Measurements from ENCODE around the gene AGGF1. TPM values are rescaled to one million over a fixed set of nuclear protein-coding genes. Genes with fewer than 3 reads are reported as not detected.

The AGGF1 gene
- total and polyA plus RNA-seq, 2 experiments from 2014 or later = 24.4 to 27.5 TPM

DNA sequence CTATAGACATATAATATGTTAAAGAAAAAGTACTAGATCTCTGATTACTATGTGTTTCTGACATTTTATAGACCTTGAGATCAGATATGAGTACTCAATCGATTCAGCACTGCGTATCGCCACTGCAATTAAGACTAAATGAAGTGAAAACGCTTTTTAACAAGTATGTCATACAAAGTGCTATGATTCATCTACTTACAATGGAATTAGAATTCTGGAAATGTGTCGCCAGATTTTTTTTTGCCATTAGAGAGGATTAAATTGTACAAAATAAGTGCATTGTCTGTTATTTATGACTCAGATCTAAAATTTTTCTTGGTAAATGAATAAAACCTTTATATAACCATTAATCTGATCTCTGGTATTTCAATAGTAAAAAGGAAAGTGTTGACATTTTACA lies 20.0 kb upstream of the AGGF1 start:
- H3K9me3 Mint-ChIP-seq = no peaks in the 10 kb centered on the region
- peaks cover 3% of the 10 kb centered on the region for H3K27me3 Mint-ChIP-seq (ENCODE audit: insufficient read depth, low read depth, poor library complexity)
- no peaks in the 10 kb centered on the region for H3K36me3 ChIP-seq (ENCODE audit: insufficient read depth)
- no peaks in the 10 kb centered on the region for H3K9me2 ChIP-seq (ENCODE audit: insufficient read depth)
- H3K79me2 ChIP-seq (replicated peaks; ENCODE audit: insufficient read depth) = no peaks in the 10 kb centered on the region
- no peak overlapping the region for H3K4me2 ChIP-seq
- no peak overlapping the region for H3K27ac ChIP-seq (ENCODE audit: low read depth)
- DNase-seq (ENCODE audit: low spot score) = no peak
- H3K36me3 Mint-ChIP-seq (ENCODE audit: low read depth) = no peaks in the 10 kb centered on the region
- H2AFZ ChIP-seq = no peak overlapping the region
- H3F3A ChIP-seq (replicated peaks; ENCODE audit: low read depth) = no peaks in the 10 kb centered on the region
- H3K4me1 Mint-ChIP-seq = peaks cover 4% of the 10 kb centered on the region
- H3K4me3 Mint-ChIP-seq = no peak overlapping the region
- no peaks in the 10 kb centered on the region for H4K20me1 ChIP-seq (replicated peaks; ENCODE audit: insufficient read depth)
- TF ChIP-seq REST (IDR thresholded peaks at IDR 0.05; ENCODE audit: unreplicated experiment) (no peak), ZNF114 (CRISPR knock-in tag; IDR thresholded peaks at IDR 0.05) (no peak), NANOG (IDR thresholded peaks at IDR 0.05; ENCODE audit: borderline replicate concordance) (no peak), CTCF (conservative IDR thresholded peaks at IDR 0.05; ENCODE audit: low read depth in 2 of 2) (no peak), POLR2AphosphoS5 (IDR thresholded peaks at IDR 0.05; ENCODE audit: low read depth) (no peak), JUNB (IDR thresholded peaks at IDR 0.05; ENCODE audit: unreplicated experiment) (no peak), EZH2 (IDR thresholded peaks at IDR 0.05; ENCODE audit: low read depth, unreplicated experiment) (no peak), ETS1 (IDR thresholded peaks at IDR 0.05) (no peak), STAT1 (IDR thresholded peaks at IDR 0.05; ENCODE audit: unreplicated experiment) (no peak)
- TF ChIP-seq, protein P1, sequence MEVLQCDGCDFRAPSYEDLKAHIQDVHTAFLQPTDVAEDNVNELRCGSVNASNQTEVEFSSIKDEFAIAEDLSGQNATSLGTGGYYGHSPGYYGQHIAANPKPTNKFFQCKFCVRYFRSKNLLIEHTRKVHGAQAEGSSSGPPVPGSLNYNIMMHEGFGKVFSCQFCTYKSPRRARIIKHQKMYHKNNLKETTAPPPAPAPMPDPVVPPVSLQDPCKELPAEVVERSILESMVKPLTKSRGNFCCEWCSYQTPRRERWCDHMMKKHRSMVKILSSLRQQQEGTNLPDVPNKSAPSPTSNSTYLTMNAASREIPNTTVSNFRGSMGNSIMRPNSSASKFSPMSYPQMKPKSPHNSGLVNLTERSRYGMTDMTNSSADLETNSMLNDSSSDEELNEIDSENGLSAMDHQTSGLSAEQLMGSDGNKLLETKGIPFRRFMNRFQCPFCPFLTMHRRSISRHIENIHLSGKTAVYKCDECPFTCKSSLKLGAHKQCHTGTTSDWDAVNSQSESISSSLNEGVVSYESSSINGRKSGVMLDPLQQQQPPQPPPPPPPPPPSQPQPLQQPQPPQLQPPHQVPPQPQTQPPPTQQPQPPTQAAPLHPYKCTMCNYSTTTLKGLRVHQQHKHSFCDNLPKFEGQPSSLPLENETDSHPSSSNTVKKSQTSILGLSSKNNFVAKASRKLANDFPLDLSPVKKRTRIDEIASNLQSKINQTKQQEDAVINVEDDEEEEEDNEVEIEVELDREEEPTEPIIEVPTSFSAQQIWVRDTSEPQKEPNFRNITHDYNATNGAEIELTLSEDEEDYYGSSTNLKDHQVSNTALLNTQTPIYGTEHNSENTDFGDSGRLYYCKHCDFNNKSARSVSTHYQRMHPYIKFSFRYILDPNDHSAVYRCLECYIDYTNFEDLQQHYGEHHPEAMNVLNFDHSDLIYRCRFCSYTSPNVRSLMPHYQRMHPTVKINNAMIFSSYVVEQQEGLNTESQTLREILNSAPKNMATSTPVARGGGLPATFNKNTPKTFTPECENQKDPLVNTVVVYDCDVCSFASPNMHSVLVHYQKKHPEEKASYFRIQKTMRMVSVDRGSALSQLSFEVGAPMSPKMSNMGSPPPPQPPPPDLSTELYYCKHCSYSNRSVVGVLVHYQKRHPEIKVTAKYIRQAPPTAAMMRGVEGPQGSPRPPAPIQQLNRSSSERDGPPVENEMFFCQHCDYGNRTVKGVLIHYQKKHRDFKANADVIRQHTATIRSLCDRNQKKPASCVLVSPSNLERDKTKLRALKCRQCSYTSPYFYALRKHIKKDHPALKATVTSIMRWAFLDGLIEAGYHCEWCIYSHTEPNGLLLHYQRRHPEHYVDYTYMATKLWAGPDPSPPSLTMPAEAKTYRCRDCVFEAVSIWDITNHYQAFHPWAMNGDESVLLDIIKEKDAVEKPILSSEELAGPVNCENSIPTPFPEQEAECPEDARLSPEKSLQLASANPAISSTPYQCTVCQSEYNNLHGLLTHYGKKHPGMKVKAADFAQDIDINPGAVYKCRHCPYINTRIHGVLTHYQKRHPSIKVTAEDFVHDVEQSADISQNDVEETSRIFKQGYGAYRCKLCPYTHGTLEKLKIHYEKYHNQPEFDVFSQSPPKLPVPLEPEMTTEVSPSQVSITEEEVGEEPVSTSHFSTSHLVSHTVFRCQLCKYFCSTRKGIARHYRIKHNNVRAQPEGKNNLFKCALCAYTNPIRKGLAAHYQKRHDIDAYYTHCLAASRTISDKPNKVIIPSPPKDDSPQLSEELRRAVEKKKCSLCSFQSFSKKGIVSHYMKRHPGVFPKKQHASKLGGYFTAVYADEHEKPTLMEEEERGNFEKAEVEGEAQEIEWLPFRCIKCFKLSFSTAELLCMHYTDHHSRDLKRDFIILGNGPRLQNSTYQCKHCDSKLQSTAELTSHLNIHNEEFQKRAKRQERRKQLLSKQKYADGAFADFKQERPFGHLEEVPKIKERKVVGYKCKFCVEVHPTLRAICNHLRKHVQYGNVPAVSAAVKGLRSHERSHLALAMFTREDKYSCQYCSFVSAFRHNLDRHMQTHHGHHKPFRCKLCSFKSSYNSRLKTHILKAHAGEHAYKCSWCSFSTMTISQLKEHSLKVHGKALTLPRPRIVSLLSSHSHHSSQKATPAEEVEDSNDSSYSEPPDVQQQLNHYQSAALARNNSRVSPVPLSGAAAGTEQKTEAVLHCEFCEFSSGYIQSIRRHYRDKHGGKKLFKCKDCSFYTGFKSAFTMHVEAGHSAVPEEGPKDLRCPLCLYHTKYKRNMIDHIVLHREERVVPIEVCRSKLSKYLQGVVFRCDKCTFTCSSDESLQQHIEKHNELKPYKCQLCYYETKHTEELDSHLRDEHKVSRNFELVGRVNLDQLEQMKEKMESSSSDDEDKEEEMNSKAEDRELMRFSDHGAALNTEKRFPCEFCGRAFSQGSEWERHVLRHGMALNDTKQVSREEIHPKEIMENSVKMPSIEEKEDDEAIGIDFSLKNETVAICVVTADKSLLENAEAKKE (CRISPR knock-in tag; IDR thresholded peaks at IDR 0.05) = no peak
- H3K27me3 ChIP-seq (ENCODE audit: insufficient read depth) = no peaks in the 10 kb centered on the region
- no peaks in the 10 kb centered on the region for H3K4me1 ChIP-seq (ENCODE audit: insufficient read depth)
- H3K4me3 ChIP-seq = no peak overlapping the region
- no peak overlapping the region for H3K27ac Mint-ChIP-seq
- ATAC-seq = no peak
